H1 (cell line): ENCODE results near the gene CCBE1. TPM values are rescaled to one million over a fixed set of nuclear protein-coding genes. Genes with fewer than 3 reads are reported as not detected.

Experiments used
- CTCF ChIA-PET: fragments of 300-600 bp; sonication (Branson Sonifier 250); formaldehyde crosslinking; loops from one replicate; lab custom pipeline; 2021; ENCODE audit not compliant: partially characterized antibody; lab: Charles Lee
- POLR2A ChIA-PET: fragments of 300-600 bp; sonication (Branson Sonifier 250); formaldehyde crosslinking; loops from one replicate; lab custom pipeline; 2021; ENCODE audit warnings: inconsistent platforms; ENCODE audit not compliant: partially characterized antibody; lab: Charles Lee
- DNase-seq, 2 experiments: peaks; one replicate each; pipeline versions ENCODE4 v3.0.0 to v3.0.0-alpha.2; 2010 to 2022; ENCODE audit warnings: low spot score in 2 of 2, low read depth in 1 of 2, mixed read lengths in 1 of 2
- FAIRE-seq: peaks from 2 replicates; lab custom pipeline; 2011; peaks lifted over from hg19 to GRCh38; lab: Jason Lieb, UNC
- H2AFZ ChIP-seq: 2 replicates; pipeline ENCODE4 v1.8.1; 2012; ENCODE audit warnings: low read length, inconsistent platforms
- H2AK5ac ChIP-seq: 2 replicates; pipeline ENCODE4 v1.6.1; 2013; ENCODE audit warnings: low read depth, low read length
- H2BK120ac ChIP-seq: replicated peaks from 2 replicates; pipeline ENCODE3; 2013; ENCODE audit warnings: low read depth, low read length, inconsistent platforms
- H2BK12ac ChIP-seq: 2 replicates; pipeline ENCODE4 v1.6.1; 2013; ENCODE audit warnings: low read depth, low read length
- H2BK15ac ChIP-seq: 2 replicates; pipeline ENCODE4 v1.6.1; 2013; ENCODE audit warnings: low read length
- H2BK20ac ChIP-seq: 2 replicates; pipeline ENCODE4 v1.6.1; 2013; ENCODE audit warnings: low read length
- H2BK5ac ChIP-seq: 2 replicates; pipeline ENCODE4 v1.6.1; 2013; ENCODE audit warnings: low read depth, low read length
- H3K14ac ChIP-seq: 2 replicates; pipeline ENCODE4 v1.6.1; 2013; ENCODE audit warnings: inconsistent platforms; ENCODE audit not compliant: insufficient read length
- H3K18ac ChIP-seq: 2 replicates; pipeline ENCODE4 v1.6.1; 2013; ENCODE audit warnings: low read length; ENCODE audit errors: extremely low read depth
- H3K23ac ChIP-seq: 2 replicates; pipeline ENCODE4 v1.6.1; 2013; ENCODE audit warnings: inconsistent platforms; ENCODE audit not compliant: insufficient read length
- H3K23me2 ChIP-seq: 2 replicates; pipeline ENCODE4 v1.6.1; 2013; ENCODE audit warnings: low read depth, low read length
- H3K27ac ChIP-seq: 2 replicates; pipeline ENCODE4 v1.6.1; 2011; ENCODE audit warnings: low read depth, low read length, inconsistent platforms
- H3K27me3 ChIP-seq, 4 experiments: replicated peaks in 1 of 4; 1 replicate in 1 of 4; 2 replicates in 3 of 4; pipeline versions ENCODE4 v1.6.1 to v1.8.1; 2011 to 2013; ENCODE audit warnings: low read length in 3 of 4, mild to moderate bottlenecking in 3 of 4, inconsistent platforms in 2 of 4, mixed read lengths in 2 of 4, moderate library complexity in 1 of 4; ENCODE audit not compliant: control insufficient read depth in 3 of 4, insufficient read depth in 3 of 4; ENCODE audit errors: extremely low read depth in 1 of 4
- H3K36me3 ChIP-seq, 4 experiments: 2 replicates each; pipeline versions ENCODE4 v1.6.1 to v1.8.1; 2011 to 2013; ENCODE audit warnings: mild to moderate bottlenecking in 4 of 4, low read length in 3 of 4, moderate library complexity in 2 of 4, control low read depth in 1 of 4, inconsistent platforms in 1 of 4; ENCODE audit not compliant: insufficient read depth in 4 of 4, control insufficient read depth in 2 of 4
- H3K4ac ChIP-seq: replicated peaks from 2 replicates; pipeline ENCODE3; 2013; ENCODE audit warnings: low read length, low read depth, mixed read lengths, inconsistent platforms; ENCODE audit not compliant: insufficient read length
- H3K4me1 ChIP-seq, 4 experiments: replicated peaks in 1 of 4; 1 replicate in 1 of 4; 2 replicates in 3 of 4; pipeline versions ENCODE4 v1.6.1 to v1.8.1; 2011 to 2013; ENCODE audit warnings: low read length in 3 of 4, inconsistent platforms in 2 of 4, mixed read lengths in 1 of 4; ENCODE audit not compliant: insufficient read depth in 4 of 4, control insufficient read depth in 3 of 4
- H3K4me2 ChIP-seq, 2 experiments: 2 replicates each; pipeline versions ENCODE4 v1.6.1 to v1.8.1; 2011 to 2013; ENCODE audit warnings: low read depth in 2 of 2, low read length in 2 of 2, control low read depth in 1 of 2, inconsistent platforms in 1 of 2, mild to moderate bottlenecking in 1 of 2; ENCODE audit not compliant: insufficient read depth in 1 of 2
- H3K4me3 ChIP-seq, 4 experiments: fragments of 200-600, 300-600 bp in 1 of 4; sonication (generic), shearing (Covaris generic), sonication (Bioruptor Twin) in 1 of 4; 2 replicates each; pipeline versions ENCODE4 v1.5.1 to v1.8.1; 2011 to 2016; ENCODE audit warnings: low read length in 4 of 4, low read depth in 3 of 4, control low read depth in 2 of 4, inconsistent platforms in 2 of 4, mild to moderate bottlenecking in 2 of 4, mixed read lengths in 1 of 4, moderate library complexity in 1 of 4; ENCODE audit not compliant: insufficient read depth in 2 of 4; ENCODE audit errors: extremely low read depth in 1 of 4
- H3K56ac ChIP-seq: replicated peaks from 2 replicates; pipeline ENCODE3; 2013; ENCODE audit warnings: low read depth, mild to moderate bottlenecking, mixed read lengths, low read length, inconsistent platforms; ENCODE audit not compliant: insufficient read length
- H3K79me1 ChIP-seq: 2 replicates; pipeline ENCODE4 v1.6.1; 2013; ENCODE audit warnings: low read depth, low read length, control low read depth
- H3K79me2 ChIP-seq, 2 experiments: 2 replicates each; pipeline versions ENCODE4 v1.6.1 to v1.8.1; 2012 to 2013; ENCODE audit warnings: low read length in 2 of 2, mild to moderate bottlenecking in 2 of 2, inconsistent platforms in 1 of 2; ENCODE audit not compliant: insufficient read depth in 2 of 2, control insufficient read depth in 1 of 2
- H3K9ac ChIP-seq, 4 experiments: replicated peaks in 1 of 4; 1 replicate in 1 of 4; 2 replicates in 3 of 4; pipeline versions ENCODE4 v1.6.1 to v1.8.1; 2011 to 2013; ENCODE audit warnings: low read depth in 3 of 4, low read length in 3 of 4, control low read depth in 2 of 4, mild to moderate bottlenecking in 2 of 4, moderate library complexity in 2 of 4, inconsistent platforms in 1 of 4; ENCODE audit errors: extremely low read depth in 1 of 4
- H3K9me3 ChIP-seq, 2 experiments: 2 replicates each; pipeline versions ENCODE4 v1.6.1 to v1.8.1; 2012 to 2013; ENCODE audit warnings: mild to moderate bottlenecking in 2 of 2, moderate library complexity in 2 of 2, control low read depth in 1 of 2, inconsistent platforms in 1 of 2, low read depth in 1 of 2, low read length in 1 of 2, mixed read lengths in 1 of 2; ENCODE audit not compliant: insufficient read depth in 2 of 2
- H4K20me1 ChIP-seq, 2 experiments: replicated peaks in 1 of 2; 2 replicates each; pipeline versions ENCODE3 to v1.8.1; 2011 to 2013; ENCODE audit warnings: inconsistent platforms in 2 of 2, low read length in 2 of 2, mild to moderate bottlenecking in 1 of 2; ENCODE audit not compliant: insufficient read depth in 2 of 2, control insufficient read depth in 1 of 2
- H4K5ac ChIP-seq: 2 replicates; pipeline ENCODE4 v1.6.1; 2013; ENCODE audit warnings: low read length, low read depth, mixed read lengths, inconsistent platforms; ENCODE audit not compliant: insufficient read length
- H4K8ac ChIP-seq: 2 replicates; pipeline ENCODE4 v1.8.0; 2013; ENCODE audit warnings: mild to moderate bottlenecking, moderate library complexity, low read length, inconsistent platforms; ENCODE audit not compliant: insufficient read depth; ENCODE audit errors: extremely low read depth
- H4K91ac ChIP-seq: replicated peaks from 2 replicates; pipeline ENCODE3; 2013; ENCODE audit warnings: low read length, mixed read lengths, inconsistent platforms; ENCODE audit not compliant: insufficient read length
- CBX8 ChIP-seq: fragments of 300-800, 300-1000 bp; sonication (generic); IDR thresholded peaks from 2 replicates; pipeline ENCODE4 v1.7.1; 2016; ENCODE audit warnings: low read depth, low read length, borderline replicate concordance
- HDAC2 ChIP-seq, 2 experiments: fragments of 300-600 bp in 1 of 2; sonication (generic) in 1 of 2; IDR thresholded peaks; 2 replicates each; pipeline ENCODE4 v1.6.1; 2011 to 2012; ENCODE audit warnings: low read depth in 2 of 2, low read length in 2 of 2, mild to moderate bottlenecking in 2 of 2, moderate library complexity in 2 of 2, borderline replicate concordance in 1 of 2, inconsistent platforms in 1 of 2
- KDM5A ChIP-seq: fragments of 200-600 bp; IDR thresholded peaks from 2 replicates; pipeline ENCODE4 v1.7.1; 2012; ENCODE audit warnings: mild to moderate bottlenecking, low read length, inconsistent platforms, mixed read lengths
- NANOG ChIP-seq: IDR thresholded peaks from 2 replicates; pipeline ENCODE4 v1.6.1; 2011; ENCODE audit warnings: low read length, low read depth, mild to moderate bottlenecking, inconsistent platforms; ENCODE audit not compliant: insufficient read depth, poor library complexity, severe bottlenecking
- POLR2AphosphoS5 ChIP-seq: IDR thresholded peaks from 2 replicates; pipeline ENCODE4 v1.6.1; 2011; ENCODE audit warnings: low read depth, low read length
- RBBP5 ChIP-seq: IDR thresholded peaks from 2 replicates; pipeline ENCODE4 v1.7.1; 2012; ENCODE audit warnings: low read depth, mild to moderate bottlenecking, inconsistent platforms, low read length, moderate library complexity, borderline replicate concordance
- SRF ChIP-seq: IDR thresholded peaks from 2 replicates; pipeline ENCODE4 v1.6.1; 2011; ENCODE audit warnings: mild to moderate bottlenecking, low read depth, low read length, moderate library complexity
- TAF1 ChIP-seq: IDR thresholded peaks from 2 replicates; pipeline ENCODE4 v1.6.1; 2011; ENCODE audit warnings: mild to moderate bottlenecking, low read depth, low read length
- TBP ChIP-seq: IDR thresholded peaks from 2 replicates; pipeline ENCODE4 v1.6.1; 2011; ENCODE audit warnings: low read depth, low read length, improper control_type of control experiment
- USF2 ChIP-seq: IDR thresholded peaks from 2 replicates; pipeline ENCODE4 v1.6.1; 2011; ENCODE audit warnings: low read length, improper control_type of control experiment
- WGBS, 2 experiments: shearing (Covaris generic) in 1 of 2; methylation state at CpG; one replicate each; pipeline versions ENCODE4 v1.1.6 to v1.1.7; 2013 to 2015; ENCODE audit warnings: low lambda C conversion rate in 2 of 2, mixed read lengths in 2 of 2, inconsistent platforms in 1 of 2, low coverage in 1 of 2, missing lambda C conversion rate in 1 of 2; ENCODE audit not compliant: insufficient replicate concordance in 2 of 2, insufficient coverage in 1 of 2, insufficient read length in 1 of 2; ENCODE audit errors: extremely low coverage in 1 of 2, missing lambda C conversion rate in 1 of 2; 5-methylcytosine and 5-hydroxymethylcytosine counted together
- polyA plus RNA-seq, 7 experiments: library from polyadenylated mRNA; depleted of rRNA in 3 of 7; stranded (reverse) in 5 of 7; unstranded in 2 of 7; fragments of >200 nt in 5 of 7; fragments of 200-250 nt in 2 of 7; gene quantifications; 1 replicate in 5 of 7; 2 replicates in 1 of 7; 4 replicates in 1 of 7; pipeline versions ENCODE4 v1.2.1 to v1.2.3, GENCODE V29; 2011 to 2013; ENCODE audit warnings: missing spikeins in 2 of 7, mixed read lengths in 2 of 7
- total RNA-seq: library from RNA; stranded (reverse); fragmentation: NEBNext Ultra II Directional; extraction: Animal tissue kit (Norgen Biotek cat#: 25700); gene quantifications from 2 replicates; pipeline ENCODE4 v1.2.1, GENCODE V29; 2021

CCBE1 gene
- total and polyA plus RNA-seq, 2 of the 8 experiments (the other 6 are each of a cell fraction or from before 2014, with no cell fraction given), result 2.1 to 2.6 TPM

- no peak overlapping the region for H3K56ac ChIP-seq
- H3K18ac ChIP-seq, result no peak overlapping the region
- H2BK20ac ChIP-seq, result no peak overlapping the region; the same call in 1 of the 2 replicates
- peaks cover 1 to 12% (median 7%) of the 10 kb centered on the region in 4 experiments; a peak in 5 of 7 replicates for H3K4me1 ChIP-seq
- H4K8ac ChIP-seq, result no peak overlapping the region
- no peak overlapping the region for H2BK5ac ChIP-seq
- H3K36me3 ChIP-seq, result no peaks in the 10 kb centered on the region
- H3K27me3 ChIP-seq, result no peaks in the 10 kb centered on the region
- H3K9ac ChIP-seq, result no peak overlapping the region
- no peaks in the 10 kb centered on the region for H3K79me2 ChIP-seq
- H4K20me1 ChIP-seq, result no peaks in the 10 kb centered on the region
- FAIRE-seq, result no peak
- no peaks in the 10 kb centered on the region for H3K23me2 ChIP-seq
- no peaks in the 10 kb centered on the region for H3K9me3 ChIP-seq
- no peak overlapping the region for H2BK120ac ChIP-seq
- H3K4ac ChIP-seq, result no peak overlapping the region
- H3K4me2 ChIP-seq, result no peak overlapping the region
- no peak overlapping the region for H2BK12ac ChIP-seq
- POLR2A ChIA-PET, result no interaction called here
- 92% methylated on average over 1 of the region's 1 CpG; no CpG with 5 or more reads in 1 of the 2 experiments for WGBS, 2 experiments
- H3K27ac ChIP-seq, result no peak overlapping the region
- no peaks in the 10 kb centered on the region for H3K79me1 ChIP-seq
- H2AFZ ChIP-seq, result 0 out of 2 replicates have a peak overlapping the region, but pooled peaks have one; percentile 5
- DNase-seq, result no peak
- H3K4me3 ChIP-seq, result no peak overlapping the region
- no peak overlapping the region for H3K23ac ChIP-seq
- no peak overlapping the region for H4K91ac ChIP-seq
- H4K5ac ChIP-seq, result no peak overlapping the region
- H2BK15ac ChIP-seq, result 0 out of 2 replicates have a peak overlapping the region, but pooled peaks have one; percentile 81
- no peak overlapping the region for H3K14ac ChIP-seq
- H2AK5ac ChIP-seq, result no peak overlapping the region
- CTCF ChIA-PET, result interaction anchor here (0.8 to 2.2 kb wide), 4 partner anchors 8 to 118 kb away, joined by 4 to 9 read pairs (median 8); partner anchors contain the start of gene CCBE1
- TF ChIP-seq CBX8 (no peak), USF2 (no peak), KDM5A (no peak), SRF (no peak), NANOG (no peak), RBBP5 (no peak), HDAC2 (IDR thresholded peaks at IDR 0.05; ENCODE audit: borderline replicate concordance in 1 of 2, low read depth in 2 of 2, low read length in 2 of 2) (no peak), TBP (no peak), TAF1 (no peak), POLR2AphosphoS5 (no peak)
Measured at GRCh38 chr18:59705145-59705544, 7.9 kb upstream of the CCBE1 start.
